Testis (tissue), 3 donors: ENCODE measurements around the gene PRKAG2. TPM values are rescaled to one million over a fixed set of nuclear protein-coding genes. Genes with fewer than 3 reads are reported as not detected.

Experiments used
- DNase-seq: peaks from one replicate; pipeline ENCODE4 v3.0.0-alpha.2; 2019
- H3K27ac ChIP-seq, 2 donors: fragments of 200-600 bp; sonication (generic); one replicate each; pipeline ENCODE4 v1.5.1; 2019
- H3K27me3 ChIP-seq: fragments of 200-600 bp; sonication (generic); one replicate; pipeline ENCODE4 v1.5.1; 2019
- H3K36me3 ChIP-seq: fragments of 200-600 bp; sonication (generic); one replicate; pipeline ENCODE4 v1.5.1; 2017; ENCODE audit warnings: low read depth; ENCODE audit errors: missing control alignments
- H3K4me1 ChIP-seq: fragments of 200-600 bp; sonication (generic); one replicate; pipeline ENCODE4 v1.5.1; 2019
- H3K4me3 ChIP-seq, 2 donors: fragments of 200-600 bp; sonication (generic); one replicate each; pipeline ENCODE4 v1.5.1; 2017 to 2019
- H3K9me3 ChIP-seq: fragments of 200-600 bp; sonication (generic); one replicate; pipeline ENCODE4 v1.5.1; 2017
- POLR2A ChIP-seq: fragments of 450-650 bp; IDR thresholded peaks from one replicate; pipeline ENCODE4 v1.6.1; 2017; ENCODE audit warnings: antibody characterized with exemption, mild to moderate bottlenecking, moderate library complexity
- WGBS, 2 donors: methylation state at CpG; one replicate each; pipeline ENCODE4 v1.1.5; 2018; 5-methylcytosine and 5-hydroxymethylcytosine counted together
- intact Hi-C: fragments of 100-400 bp; cut with DNase I; formaldehyde crosslinking; loops from one replicate; pipeline ENCODE4 v1.15.1; 2023; ENCODE audit warnings: low total_unique reads
- polyA plus RNA-seq: library from polyadenylated mRNA; stranded (reverse); fragments of 350-450 nt; fragmentation: Illumina TruSeq; extraction: RNeasy Lipid Tissue Mini Kit (QIAGEN cat#74804); gene quantifications from one replicate; pipeline ENCODE4 v1.2.3, GENCODE V29; 2014; ENCODE audit warnings: low read depth, low replicate concordance; ENCODE audit not compliant: insufficient read depth
- total RNA-seq, 2 donors: library from RNA; depleted of rRNA; stranded (reverse); fragments of >200 nt; gene quantifications; one replicate each; pipeline ENCODE4 v1.2.3, GENCODE V29; 2016
- TF ChIP-seq, protein P1 (sequence below), 3 experiments: fragments of 450-650 bp in 2 of 3; fragments of 200-600 bp in 1 of 3; sonication (generic) in 1 of 3; IDR thresholded peaks; one replicate each; pipeline ENCODE4 v1.5.1; 2016 to 2019; ENCODE audit warnings: antibody characterized with exemption in 3 of 3, mild to moderate bottlenecking in 2 of 3, moderate library complexity in 1 of 3

Gene PRKAG2
- total and polyA plus RNA-seq, 3 donors from 2014 or later: 27.9 to 28.7 (median 28.6) TPM

DNA sequence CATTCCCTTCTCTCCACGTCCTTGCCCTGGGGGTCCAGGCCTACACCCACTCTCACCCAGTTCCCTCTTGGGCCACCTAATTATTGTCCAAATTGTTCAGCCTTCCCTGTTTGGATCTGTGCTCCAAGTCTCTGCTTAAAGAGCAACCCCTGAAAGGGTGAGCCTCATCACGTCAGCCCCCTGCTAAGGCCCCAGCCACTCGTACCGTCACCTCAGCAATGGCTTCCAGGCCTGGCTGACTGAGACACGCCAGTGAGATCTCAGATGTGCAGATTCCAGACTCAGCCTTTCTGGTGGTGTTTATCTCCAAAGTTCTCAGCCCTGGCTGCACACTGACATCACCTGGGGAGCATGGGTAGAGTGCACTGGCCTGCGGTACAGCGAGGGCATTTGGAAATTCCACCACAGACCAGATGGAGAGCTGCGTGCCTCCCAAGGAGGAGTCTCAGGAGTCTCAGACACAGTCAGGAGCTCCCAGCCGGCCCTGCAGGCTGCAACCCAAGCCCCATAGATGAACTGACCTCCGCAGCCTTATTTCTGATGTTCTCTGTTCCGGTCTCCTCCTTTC lies 87.5 kb downstream of the PRKAG2 start:
- TF ChIP-seq, protein P1, sequence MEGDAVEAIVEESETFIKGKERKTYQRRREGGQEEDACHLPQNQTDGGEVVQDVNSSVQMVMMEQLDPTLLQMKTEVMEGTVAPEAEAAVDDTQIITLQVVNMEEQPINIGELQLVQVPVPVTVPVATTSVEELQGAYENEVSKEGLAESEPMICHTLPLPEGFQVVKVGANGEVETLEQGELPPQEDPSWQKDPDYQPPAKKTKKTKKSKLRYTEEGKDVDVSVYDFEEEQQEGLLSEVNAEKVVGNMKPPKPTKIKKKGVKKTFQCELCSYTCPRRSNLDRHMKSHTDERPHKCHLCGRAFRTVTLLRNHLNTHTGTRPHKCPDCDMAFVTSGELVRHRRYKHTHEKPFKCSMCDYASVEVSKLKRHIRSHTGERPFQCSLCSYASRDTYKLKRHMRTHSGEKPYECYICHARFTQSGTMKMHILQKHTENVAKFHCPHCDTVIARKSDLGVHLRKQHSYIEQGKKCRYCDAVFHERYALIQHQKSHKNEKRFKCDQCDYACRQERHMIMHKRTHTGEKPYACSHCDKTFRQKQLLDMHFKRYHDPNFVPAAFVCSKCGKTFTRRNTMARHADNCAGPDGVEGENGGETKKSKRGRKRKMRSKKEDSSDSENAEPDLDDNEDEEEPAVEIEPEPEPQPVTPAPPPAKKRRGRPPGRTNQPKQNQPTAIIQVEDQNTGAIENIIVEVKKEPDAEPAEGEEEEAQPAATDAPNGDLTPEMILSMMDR (IDR thresholded peaks at IDR 0.05): no peak
- no peak for TF ChIP-seq POLR2A

DNA sequence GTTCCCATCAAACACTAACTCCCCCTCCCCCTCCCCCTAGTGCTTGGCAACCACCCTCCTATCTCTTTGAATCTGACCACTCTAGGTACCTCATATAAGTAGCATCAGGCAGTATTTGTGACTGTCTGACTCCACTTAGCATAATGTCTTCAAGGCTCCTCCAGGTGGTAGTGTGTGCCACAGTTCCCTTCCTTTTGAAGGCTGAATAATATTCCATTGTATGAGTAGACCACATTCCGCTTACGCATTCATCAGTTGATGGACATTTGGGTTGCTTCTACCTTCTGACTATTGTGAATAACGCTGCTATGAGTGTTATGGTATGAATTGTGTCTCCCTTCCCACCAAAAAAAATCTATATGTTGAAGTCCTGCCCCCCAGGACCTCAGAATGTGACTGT lies 89.6 kb downstream of the PRKAG2 start:
- H3K4me3 ChIP-seq: no peak overlapping the region
- no peak for TF ChIP-seq POLR2A
- TF ChIP-seq, protein P1 (IDR thresholded peaks at IDR 0.05): no peak
- no peak overlapping the region for H3K27ac ChIP-seq
- no peaks in the 10 kb centered on the region for H3K36me3 ChIP-seq
- DNase-seq: no peak
- intact Hi-C loops: loop anchor here (10.0 kb wide), 1 partner anchor 137 kb away; no protein-coding TSS in a partner anchor
- no peaks in the 10 kb centered on the region for H3K27me3 ChIP-seq
- WGBS, 2 donors: 90 to 92% methylated on average over 3 of the region's 3 CpGs
- H3K9me3 ChIP-seq: no peaks in the 10 kb centered on the region
- H3K4me1 ChIP-seq: peaks cover 6% of the 10 kb centered on the region

More for the DNA sequence above, 87.5 kb downstream of the PRKAG2 start:
- 86 to 95% methylated on average over 7 to 11 of the region's 11 CpGs for WGBS, 2 donors
- Histone ChIP-seq H3K4me3 (no peak overlapping the region), H3K36me3 (no peaks in the 10 kb centered on the region), H3K9me3 (no peaks in the 10 kb centered on the region), H3K27ac (no peak overlapping the region), H3K27me3 (no peaks in the 10 kb centered on the region), H3K4me1 (no peaks in the 10 kb centered on the region)
- intact Hi-C loops: loop anchor here (10.0 kb wide), 1 partner anchor 135 kb away; no protein-coding TSS in a partner anchor
- no peak for DNase-seq

DNA sequence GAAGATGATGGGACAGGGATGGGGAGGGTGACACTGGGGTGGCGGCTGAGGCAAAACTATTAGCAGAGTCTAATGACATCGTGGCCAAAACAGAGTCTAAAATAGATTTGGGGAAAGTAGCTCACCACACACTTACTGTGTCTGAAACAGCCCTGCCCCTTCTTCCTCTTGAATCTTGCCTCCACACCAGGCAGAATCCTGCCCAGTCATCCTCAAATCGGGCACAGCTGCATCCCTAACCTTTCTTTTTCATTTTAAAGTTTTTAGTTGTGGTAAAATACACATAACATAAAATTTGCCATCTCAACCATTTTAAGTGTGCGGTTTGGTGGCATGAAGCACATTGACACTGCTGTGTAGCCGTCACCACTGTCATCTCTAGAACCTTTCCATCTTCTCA lies 90.0 kb downstream of the PRKAG2 start:
- Histone ChIP-seq H3K4me3 (no peak overlapping the region), H3K9me3 (no peaks in the 10 kb centered on the region), H3K4me1 (peaks cover 6% of the 10 kb centered on the region), H3K27me3 (no peaks in the 10 kb centered on the region), H3K36me3 (no peaks in the 10 kb centered on the region), H3K27ac (no peak overlapping the region)
- no peak for DNase-seq
- TF ChIP-seq, protein P1 (IDR thresholded peaks at IDR 0.05): no peak
- TF ChIP-seq POLR2A: no peak
- 85 to 89% methylated on average over 5 of the region's 5 CpGs for WGBS, 2 donors
- intact Hi-C loops: loop anchor here (10.0 kb wide), 1 partner anchor 138 kb away; no protein-coding TSS in a partner anchor

DNA sequence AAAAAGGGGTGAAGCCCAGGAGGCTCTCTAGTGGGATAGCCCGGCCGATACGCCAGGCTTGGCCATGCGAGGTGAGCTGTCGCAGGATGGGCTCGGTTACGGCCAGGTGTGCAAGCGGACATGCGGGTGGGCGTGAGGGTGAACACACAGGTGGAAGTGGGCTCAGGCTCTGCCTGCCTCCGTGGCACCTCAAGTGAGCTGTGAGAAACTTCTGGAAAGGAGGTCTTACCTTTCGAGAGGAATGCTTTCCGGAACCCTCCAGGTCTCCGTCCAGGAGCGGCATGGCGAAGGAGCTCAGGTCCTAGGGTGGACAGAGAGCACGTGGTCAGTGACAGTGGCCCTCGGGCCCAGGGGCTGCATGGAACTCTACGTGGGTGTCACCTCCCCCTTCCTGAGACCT lies 90.7 kb downstream of the PRKAG2 start:
- H3K27me3 ChIP-seq: no peaks in the 10 kb centered on the region
- H3K36me3 ChIP-seq: no peaks in the 10 kb centered on the region
- H3K27ac ChIP-seq: no peak overlapping the region
- no peak overlapping the region for H3K4me3 ChIP-seq
- WGBS, 2 donors: 96 to 97% methylated on average over 18 to 19 of the region's 19 CpGs
- intact Hi-C loops: loop anchor here (10.0 kb wide), 1 partner anchor 139 kb away; no protein-coding TSS in a partner anchor
- H3K4me1 ChIP-seq: peaks cover 6% of the 10 kb centered on the region
- H3K9me3 ChIP-seq: no peaks in the 10 kb centered on the region
- TF ChIP-seq POLR2A: no peak
- TF ChIP-seq, protein P1 (IDR thresholded peaks at IDR 0.05): no peak
- DNase-seq: no peak

DNA sequence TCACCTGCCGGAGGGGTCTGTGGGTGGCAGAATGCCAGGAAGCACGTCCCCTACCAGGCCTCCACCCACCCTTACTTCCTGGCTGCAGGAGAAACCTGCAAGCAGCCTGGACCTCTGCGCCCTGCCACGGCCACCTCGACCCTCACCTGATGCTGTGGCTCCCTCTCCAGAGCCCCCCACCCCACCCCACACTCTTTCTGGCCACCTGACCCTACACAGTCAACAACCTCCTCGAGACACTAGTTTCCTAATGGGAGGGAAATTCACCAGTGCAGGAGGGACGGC lies 91.3 kb downstream of the PRKAG2 start:
- Histone ChIP-seq H3K27me3 (no peaks in the 10 kb centered on the region), H3K9me3 (no peaks in the 10 kb centered on the region), H3K4me1 (peaks cover 6% of the 10 kb centered on the region), H3K27ac (no peak overlapping the region), H3K4me3 (no peak overlapping the region), H3K36me3 (no peaks in the 10 kb centered on the region)
- no peak for TF ChIP-seq POLR2A
- TF ChIP-seq, protein P1 (IDR thresholded peaks at IDR 0.05): no peak
- intact Hi-C loops: loop anchor here (10.0 kb wide), 1 partner anchor 139 kb away; no protein-coding TSS in a partner anchor
- DNase-seq: no peak
- WGBS, 2 donors: 87 to 100% methylated on average over 3 to 7 of the region's 7 CpGs
